ENCODE results near the gene GRIK3. TPM values are rescaled to one million over a fixed set of nuclear protein-coding genes. Genes with fewer than 3 reads are reported as not detected.

The GRIK3 gene
- total and polyA plus RNA-seq, 4 donors = 0.03 to 0.08 (median 0.05) TPM; not detected in 1

DNA sequence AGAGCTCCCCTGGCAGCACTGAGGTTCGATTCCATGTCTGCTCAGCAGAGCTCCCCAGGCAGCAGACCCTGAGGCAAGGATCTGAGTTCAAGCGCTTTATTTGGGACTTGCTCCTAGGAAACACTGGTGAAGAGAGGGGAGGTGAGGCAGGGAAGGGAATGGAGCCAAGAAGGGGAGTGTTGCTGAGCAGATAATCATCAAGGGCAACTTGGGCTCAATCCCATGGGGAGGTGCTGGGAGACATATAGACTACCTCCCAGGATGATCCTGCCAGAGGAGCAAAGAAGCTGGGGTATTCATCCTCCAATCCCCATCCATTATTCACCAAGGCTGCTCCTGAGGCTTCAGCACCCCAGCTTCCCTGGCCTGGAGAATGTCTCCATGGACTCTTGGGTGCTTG lies 47.0 kb downstream of the GRIK3 start:
- Histone ChIP-seq H3K36me3 (ENCODE audit: control insufficient read depth in 4 of 4, insufficient read depth in 3 of 4, low read depth in 1 of 4, low read length in 3 of 4) (no peaks in the 10 kb centered on the region), H3K9ac (ENCODE audit: low read depth in 1 of 2, low read length in 2 of 2) (no peak overlapping the region), H3K27ac (ENCODE audit: low read depth in 1 of 2, low read length in 2 of 2) (no peak overlapping the region), H3K4me1 (ENCODE audit: control insufficient read depth in 4 of 4, insufficient read depth in 4 of 4, low read length in 3 of 4) (no peaks in the 10 kb centered on the region), H3K27me3 (ENCODE audit: control insufficient read depth in 4 of 4, insufficient read depth in 4 of 4, low read length in 3 of 4) (no peaks in the 10 kb centered on the region), H3K4me3 (ENCODE audit: low read depth in 1 of 3, low read length in 3 of 3) (no peak overlapping the region), H3K9me3 (ENCODE audit: control insufficient read depth in 4 of 4, low read length in 3 of 4) (no peaks in the 10 kb centered on the region)
- DNase-seq (ENCODE audit: low spot score) = no peak
- TF ChIP-seq, protein P1, sequence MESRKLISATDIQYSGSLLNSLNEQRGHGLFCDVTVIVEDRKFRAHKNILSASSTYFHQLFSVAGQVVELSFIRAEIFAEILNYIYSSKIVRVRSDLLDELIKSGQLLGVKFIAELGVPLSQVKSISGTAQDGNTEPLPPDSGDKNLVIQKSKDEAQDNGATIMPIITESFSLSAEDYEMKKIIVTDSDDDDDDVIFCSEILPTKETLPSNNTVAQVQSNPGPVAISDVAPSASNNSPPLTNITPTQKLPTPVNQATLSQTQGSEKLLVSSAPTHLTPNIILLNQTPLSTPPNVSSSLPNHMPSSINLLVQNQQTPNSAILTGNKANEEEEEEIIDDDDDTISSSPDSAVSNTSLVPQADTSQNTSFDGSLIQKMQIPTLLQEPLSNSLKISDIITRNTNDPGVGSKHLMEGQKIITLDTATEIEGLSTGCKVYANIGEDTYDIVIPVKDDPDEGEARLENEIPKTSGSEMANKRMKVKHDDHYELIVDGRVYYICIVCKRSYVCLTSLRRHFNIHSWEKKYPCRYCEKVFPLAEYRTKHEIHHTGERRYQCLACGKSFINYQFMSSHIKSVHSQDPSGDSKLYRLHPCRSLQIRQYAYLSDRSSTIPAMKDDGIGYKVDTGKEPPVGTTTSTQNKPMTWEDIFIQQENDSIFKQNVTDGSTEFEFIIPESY (IDR thresholded peaks at IDR 0.05) = no peak
- WGBS = 64% methylated on average over 2 of the region's 2 CpGs

DNA sequence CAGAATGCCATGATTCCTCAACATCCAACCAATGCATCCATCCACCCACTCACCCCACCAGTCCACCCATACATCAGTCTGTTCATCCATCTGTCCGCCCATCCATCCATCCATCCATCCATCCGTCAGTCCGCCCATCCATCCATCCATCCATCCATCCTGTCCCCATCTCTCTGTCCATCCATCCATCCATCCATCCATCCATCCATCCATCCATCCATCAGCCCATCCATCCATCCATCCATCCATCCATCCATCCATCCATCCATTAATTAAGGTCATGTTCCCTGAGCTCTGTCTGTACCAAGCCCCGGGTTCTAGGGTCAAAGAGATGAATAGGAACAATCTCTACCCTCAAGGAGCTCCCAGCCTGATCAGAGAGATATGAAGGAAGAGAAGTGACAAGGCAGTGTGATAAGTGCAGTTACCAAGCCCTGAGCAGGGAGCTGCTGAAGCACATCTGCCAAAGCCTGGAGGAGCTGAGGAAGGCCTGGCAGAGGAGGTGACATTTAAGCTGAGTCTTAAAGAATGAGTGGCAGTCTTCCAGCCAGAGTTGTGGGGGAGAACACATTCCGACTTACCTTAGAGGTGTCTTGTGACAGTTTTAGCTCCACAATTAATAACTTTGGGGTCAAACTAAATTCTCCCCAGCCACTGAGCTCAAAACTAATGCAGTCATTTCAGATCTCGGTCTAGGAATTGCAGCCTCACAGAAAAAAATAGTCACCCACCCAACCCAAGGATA lies 47.9 kb downstream of the GRIK3 start:
- H3K27ac ChIP-seq (ENCODE audit: low read depth in 1 of 2, low read length in 2 of 2) = no peak overlapping the region
- DNase-seq (ENCODE audit: low spot score) = no peak
- H3K36me3 ChIP-seq (ENCODE audit: control insufficient read depth in 4 of 4, insufficient read depth in 3 of 4, low read depth in 1 of 4, low read length in 3 of 4) = no peaks in the 10 kb centered on the region
- no peak overlapping the region for H3K4me3 ChIP-seq (ENCODE audit: low read depth in 1 of 3, low read length in 3 of 3)
- no peaks in the 10 kb centered on the region for H3K4me1 ChIP-seq (ENCODE audit: control insufficient read depth in 4 of 4, insufficient read depth in 4 of 4, low read length in 3 of 4)
- no peaks in the 10 kb centered on the region for H3K9me3 ChIP-seq (ENCODE audit: control insufficient read depth in 4 of 4, low read length in 3 of 4)
- 77% methylated on average over 6 of the region's 6 CpGs for WGBS
- H3K9ac ChIP-seq (ENCODE audit: low read depth in 1 of 2, low read length in 2 of 2) = no peak overlapping the region
- TF ChIP-seq HNF4A (conservative IDR thresholded peaks at IDR 0.05) = no peak
- TF ChIP-seq SP1 (IDR thresholded peaks at IDR 0.05) = no peak
- TF ChIP-seq YY1 (IDR thresholded peaks at IDR 0.05) = no peak
- TF ChIP-seq NR2F2 (IDR thresholded peaks at IDR 0.05) = no peak
- no peak for TF ChIP-seq HNF4G (IDR thresholded peaks at IDR 0.05)
- TF ChIP-seq, protein P2, sequence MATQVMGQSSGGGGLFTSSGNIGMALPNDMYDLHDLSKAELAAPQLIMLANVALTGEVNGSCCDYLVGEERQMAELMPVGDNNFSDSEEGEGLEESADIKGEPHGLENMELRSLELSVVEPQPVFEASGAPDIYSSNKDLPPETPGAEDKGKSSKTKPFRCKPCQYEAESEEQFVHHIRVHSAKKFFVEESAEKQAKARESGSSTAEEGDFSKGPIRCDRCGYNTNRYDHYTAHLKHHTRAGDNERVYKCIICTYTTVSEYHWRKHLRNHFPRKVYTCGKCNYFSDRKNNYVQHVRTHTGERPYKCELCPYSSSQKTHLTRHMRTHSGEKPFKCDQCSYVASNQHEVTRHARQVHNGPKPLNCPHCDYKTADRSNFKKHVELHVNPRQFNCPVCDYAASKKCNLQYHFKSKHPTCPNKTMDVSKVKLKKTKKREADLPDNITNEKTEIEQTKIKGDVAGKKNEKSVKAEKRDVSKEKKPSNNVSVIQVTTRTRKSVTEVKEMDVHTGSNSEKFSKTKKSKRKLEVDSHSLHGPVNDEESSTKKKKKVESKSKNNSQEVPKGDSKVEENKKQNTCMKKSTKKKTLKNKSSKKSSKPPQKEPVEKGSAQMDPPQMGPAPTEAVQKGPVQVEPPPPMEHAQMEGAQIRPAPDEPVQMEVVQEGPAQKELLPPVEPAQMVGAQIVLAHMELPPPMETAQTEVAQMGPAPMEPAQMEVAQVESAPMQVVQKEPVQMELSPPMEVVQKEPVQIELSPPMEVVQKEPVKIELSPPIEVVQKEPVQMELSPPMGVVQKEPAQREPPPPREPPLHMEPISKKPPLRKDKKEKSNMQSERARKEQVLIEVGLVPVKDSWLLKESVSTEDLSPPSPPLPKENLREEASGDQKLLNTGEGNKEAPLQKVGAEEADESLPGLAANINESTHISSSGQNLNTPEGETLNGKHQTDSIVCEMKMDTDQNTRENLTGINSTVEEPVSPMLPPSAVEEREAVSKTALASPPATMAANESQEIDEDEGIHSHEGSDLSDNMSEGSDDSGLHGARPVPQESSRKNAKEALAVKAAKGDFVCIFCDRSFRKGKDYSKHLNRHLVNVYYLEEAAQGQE (IDR thresholded peaks at IDR 0.05) = no peak
- TF ChIP-seq RAD21 (IDR thresholded peaks at IDR 0.05) = no peak
- no peak for TF ChIP-seq EGR1 (IDR thresholded peaks at IDR 0.05; ENCODE audit: low read depth in 2 of 2)
- TF ChIP-seq TAF1 (conservative IDR thresholded peaks at IDR 0.05) = no peak
- TF ChIP-seq JUND (IDR thresholded peaks at IDR 0.05) = no peak
- no peak for TF ChIP-seq RXRA (IDR thresholded peaks at IDR 0.05)
- TF ChIP-seq, protein P3, sequence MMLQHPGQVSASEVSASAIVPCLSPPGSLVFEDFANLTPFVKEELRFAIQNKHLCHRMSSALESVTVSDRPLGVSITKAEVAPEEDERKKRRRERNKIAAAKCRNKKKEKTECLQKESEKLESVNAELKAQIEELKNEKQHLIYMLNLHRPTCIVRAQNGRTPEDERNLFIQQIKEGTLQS (IDR thresholded peaks at IDR 0.05) = no peak
- no peak for TF ChIP-seq GABPA (IDR thresholded peaks at IDR 0.05 in 1 of 2, conservative IDR thresholded peaks at IDR 0.05 in 1 of 2)
- no peaks in the 10 kb centered on the region for H3K27me3 ChIP-seq (ENCODE audit: control insufficient read depth in 4 of 4, insufficient read depth in 4 of 4, low read length in 3 of 4)

Data from liver (tissue), 9 donors.